HepG2 (cell line): ENCODE results near the gene TM4SF4. TPM values are rescaled to one million over a fixed set of nuclear protein-coding genes. Genes with fewer than 3 reads are reported as not detected.

ENCODE experiments used
- ATAC-seq: fragments of 200-7000 bp; cut with Tn5 transposase; 3 replicates; pipeline ENCODE4 v1.9.1; 2020; ENCODE audit warnings: mild to moderate bottlenecking, moderate library complexity
- BruUV-seq: library from RNA; stranded (reverse); fragments of 400-500 nt; replicated peaks from 2 replicates; lab custom pipeline; 2021; lab: Mats Ljungman, UMichigan
- CTCF ChIA-PET: fragments of 300-600 bp; formaldehyde crosslinking; extraction: SDS; loops from one replicate; lab custom pipeline; 2021; ENCODE audit warnings: low total read pairs, inconsistent platforms, low intra/inter-chr PET ratio; lab: Yijun Ruan, JAX
- POLR2A ChIA-PET: fragments of 350-600 bp; sonication (Branson Sonifier 250); formaldehyde crosslinking; loops from one replicate; lab custom pipeline; 2020; ENCODE audit warnings: antibody characterized with exemption, inconsistent platforms; lab: Yijun Ruan, JAX
- DNase-seq: peaks from one replicate; pipeline ENCODE4 v3.0.0-alpha.2; 2015; ENCODE audit warnings: low spot score
- FAIRE-seq: peaks from 3 replicates; lab custom pipeline; 2011; peaks lifted over from hg19 to GRCh38; lab: Jason Lieb, UNC
- H2AFZ ChIP-seq: one replicate; pipeline ENCODE4 v1.6.1; 2011; ENCODE audit warnings: low read length, inconsistent platforms
- H3K27ac ChIP-seq: fragments of 300-600 bp; 3 replicates; pipeline ENCODE4 v1.8.0; 2011; ENCODE audit warnings: mixed run types, mild to moderate bottlenecking, mixed read lengths, low read length, inconsistent platforms; ENCODE audit not compliant: insufficient read depth; ENCODE audit errors: extremely low read length
- H3K27me3 ChIP-seq, 2 experiments: fragments of 200-600 bp in 1 of 2; 2 replicates in 1 of 2; 3 replicates in 1 of 2; pipeline versions ENCODE4 v1.6.0 to v1.8.0; 2011; ENCODE audit warnings: low read length in 2 of 2, mild to moderate bottlenecking in 2 of 2, moderate library complexity in 2 of 2, inconsistent platforms in 1 of 2; ENCODE audit not compliant: insufficient read depth in 2 of 2, control insufficient read depth in 1 of 2
- H3K36me3 ChIP-seq, 2 experiments: fragments of 200-600 bp in 1 of 2; replicated peaks in 1 of 2; 2 replicates in 1 of 2; 3 replicates in 1 of 2; pipeline versions ENCODE4 v1.5.1 to v1.8.0; 2011; ENCODE audit warnings: low read length in 2 of 2, inconsistent platforms in 1 of 2; ENCODE audit not compliant: insufficient read depth in 2 of 2, control insufficient read depth in 1 of 2
- H3K4me1 ChIP-seq: 2 replicates; pipeline ENCODE4 v1.5.1; 2012; ENCODE audit warnings: low read length, inconsistent platforms; ENCODE audit not compliant: insufficient read depth
- H3K4me2 ChIP-seq: 2 replicates; pipeline ENCODE4 v1.6.0; 2011; ENCODE audit warnings: low read depth, low read length, inconsistent platforms
- H3K4me3 ChIP-seq, 3 experiments: fragments of 200-600 bp in 1 of 3; sonication (generic), shearing (Covaris generic) in 1 of 3; replicated peaks in 1 of 3; 2 replicates each; pipeline ENCODE4 v1.5.1; 2011 to 2016; ENCODE audit warnings: low read length in 3 of 3, inconsistent platforms in 2 of 3, low read depth in 2 of 3, mild to moderate bottlenecking in 2 of 3, control low read depth in 1 of 3, mixed read lengths in 1 of 3; ENCODE audit not compliant: insufficient read depth in 1 of 3
- H3K79me2 ChIP-seq: one replicate; pipeline ENCODE4 v1.6.1; 2011; ENCODE audit warnings: low read length, inconsistent platforms; ENCODE audit not compliant: insufficient read depth
- H3K9ac ChIP-seq: 2 replicates; pipeline ENCODE4 v1.6.0; 2011; ENCODE audit warnings: mild to moderate bottlenecking, low read depth, low read length, inconsistent platforms; ENCODE audit not compliant: insufficient read depth
- H3K9me3 ChIP-seq: 2 replicates; pipeline ENCODE4 v1.5.1; 2012; ENCODE audit warnings: mild to moderate bottlenecking, low read length
- H4K20me1 ChIP-seq: 2 replicates; pipeline ENCODE4 v1.6.0; 2011; ENCODE audit warnings: inconsistent platforms, mild to moderate bottlenecking, low read length, moderate library complexity; ENCODE audit not compliant: insufficient read depth
- ARNT ChIP-seq: fragments of 450-650 bp; IDR thresholded peaks from 2 replicates; pipeline ENCODE4 v1.6.1; 2017
- NR3C1 ChIP-seq: sonication (generic); formaldehyde crosslinking; IDR thresholded peaks from 2 replicates; pipeline ENCODE4 v1.4.0; 2020; ENCODE audit warnings: missing genetic modification reagents
- SIX4 ChIP-seq: sonication (generic); formaldehyde crosslinking; IDR thresholded peaks from 2 replicates; pipeline ENCODE4 v1.4.0; 2020; ENCODE audit warnings: missing genetic modification reagents
- STAT6 ChIP-seq: sonication (generic); formaldehyde crosslinking; IDR thresholded peaks from 2 replicates; pipeline ENCODE4 v1.4.0; 2020; ENCODE audit warnings: missing genetic modification reagents, mild to moderate bottlenecking, borderline replicate concordance
- TCF12 ChIP-seq, 2 experiments: fragments of 450-650 bp in 1 of 2; sonication (generic) in 1 of 2; formaldehyde crosslinking in 1 of 2; IDR thresholded peaks; 2 replicates each; pipeline versions ENCODE4 v1.6.1 to v1.8.0; 2017 to 2022; ENCODE audit warnings: antibody characterized with exemption in 1 of 2, mild to moderate bottlenecking in 1 of 2, missing genetic modification reagents in 1 of 2, moderate library complexity in 1 of 2
- TMF1 ChIP-seq: sonication (generic); formaldehyde crosslinking; IDR thresholded peaks from 2 replicates; pipeline ENCODE4 v1.8.1; 2022; ENCODE audit warnings: low read depth, missing genetic modification reagents
- ZNF20 ChIP-seq: sonication (generic); formaldehyde crosslinking; IDR thresholded peaks from 2 replicates; pipeline ENCODE4 v1.4.0; 2020; ENCODE audit warnings: mild to moderate bottlenecking, moderate library complexity, missing genetic modification reagents
- ZNF710 ChIP-seq: sonication (generic); formaldehyde crosslinking; IDR thresholded peaks from 2 replicates; pipeline ENCODE4 v1.5.0; 2020; ENCODE audit warnings: mild to moderate bottlenecking, missing genetic modification reagents, borderline replicate concordance
- whole genome bisulfite sequencing: methylation state at CpG from one replicate; pipeline ENCODE4 v1.1.6; 2017; ENCODE audit warnings: low lambda C conversion rate; 5-methylcytosine and 5-hydroxymethylcytosine counted together
- in situ Hi-C: cut with HindIII; loops from 2 replicates; pipeline ENCODE4 v1.10.0; 2017; ENCODE audit warnings: low pct_unique_long_range_greater_than_20kb; ENCODE audit not compliant: extremely low pct_ligation_motif_present
- intact Hi-C: fragments of 100-400 bp; cut with micrococcal nuclease; formaldehyde crosslinking; loops from one replicate; pipeline ENCODE4 v1.10.0; 2022; ENCODE audit not compliant: unreplicated experiment
- polyA plus RNA-seq, 8 experiments: library from polyadenylated mRNA; depleted of rRNA in 3 of 8; stranded (reverse) in 7 of 8; unstranded in 1 of 8; fragments of >200 nt; fragmentation: Illumina TruSeq in 4 of 8; extraction: Trizol in 4 of 8; gene quantifications; 2 replicates each; pipeline versions ENCODE4 v1.2.1 to v1.2.3, GENCODE V29; 2011 to 2016; ENCODE audit warnings: low read depth in 4 of 8, missing spikeins in 1 of 8, mixed read lengths in 1 of 8; ENCODE audit not compliant: insufficient read depth in 1 of 8
- total RNA-seq, 5 experiments: library from RNA; depleted of rRNA; stranded (reverse); fragments of >200 nt; fragmentation: Illumina TruSeq; extraction: Trizol; gene quantifications; 2 replicates each; pipeline ENCODE4 v1.2.3, GENCODE V29; 2016; ENCODE audit warnings: low read depth in 1 of 5
- TF ChIP-seq, protein P1 (sequence below): fragments of 450-650 bp; IDR thresholded peaks from 2 replicates; pipeline ENCODE4 v1.6.1; 2017
- TF ChIP-seq, protein P2 (sequence below): sonication (generic); formaldehyde crosslinking; IDR thresholded peaks from 2 replicates; pipeline ENCODE4 v1.5.1; 2020; ENCODE audit warnings: missing genetic modification reagents, mild to moderate bottlenecking, borderline replicate concordance

Gene TM4SF4
- total and polyA plus RNA-seq, 2 of the 13 experiments (the other 11 are each of a cell fraction or from before 2014, with no cell fraction given), result 0.63 to 0.95 TPM

- no peaks in the 10 kb centered on the region for H3K9me3 ChIP-seq
- H3K27ac ChIP-seq, result no peak overlapping the region
- WGBS, result 77% methylated on average over 3 of the region's 3 CpGs
- TF ChIP-seq TCF12 (IDR thresholded peaks at IDR 0.05) (no peak), TCF12 (CRISPR knock-in tag; IDR thresholded peaks at IDR 0.05) (no peak), TMF1 (no peak)
- TF ChIP-seq, protein P1, sequence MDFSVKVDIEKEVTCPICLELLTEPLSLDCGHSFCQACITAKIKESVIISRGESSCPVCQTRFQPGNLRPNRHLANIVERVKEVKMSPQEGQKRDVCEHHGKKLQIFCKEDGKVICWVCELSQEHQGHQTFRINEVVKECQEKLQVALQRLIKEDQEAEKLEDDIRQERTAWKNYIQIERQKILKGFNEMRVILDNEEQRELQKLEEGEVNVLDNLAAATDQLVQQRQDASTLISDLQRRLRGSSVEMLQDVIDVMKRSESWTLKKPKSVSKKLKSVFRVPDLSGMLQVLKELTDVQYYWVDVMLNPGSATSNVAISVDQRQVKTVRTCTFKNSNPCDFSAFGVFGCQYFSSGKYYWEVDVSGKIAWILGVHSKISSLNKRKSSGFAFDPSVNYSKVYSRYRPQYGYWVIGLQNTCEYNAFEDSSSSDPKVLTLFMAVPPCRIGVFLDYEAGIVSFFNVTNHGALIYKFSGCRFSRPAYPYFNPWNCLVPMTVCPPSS, result no peak
- H3K79me2 ChIP-seq, result no peaks in the 10 kb centered on the region
- ChIA-PET CTCF (no interaction called here), POLR2A (no interaction called here)
- H3K36me3 ChIP-seq, result no peaks in the 10 kb centered on the region
- no peaks in the 10 kb centered on the region for H4K20me1 ChIP-seq
- BruUV-seq, result no TSS peak
- FAIRE-seq (no peak), ATAC-seq (no peak), DNase-seq (no peak)
- in situ Hi-C loops, result no loop called here
- H3K4me3 ChIP-seq, result no peak overlapping the region
- intact Hi-C loops, result no loop called here
- peaks cover 23% of the 10 kb centered on the region for H3K4me1 ChIP-seq
- no peaks in the 10 kb centered on the region for H3K27me3 ChIP-seq
- no peak overlapping the region for H2AFZ ChIP-seq
- H3K4me2 ChIP-seq, result no peak overlapping the region
- H3K9ac ChIP-seq, result no peak overlapping the region
Observed at GRCh38 chr3:149462051-149462450, 12.4 kb upstream of the TM4SF4 start.

- H3K79me2 ChIP-seq, result no peaks in the 10 kb centered on the region
- H3K9ac ChIP-seq, result no peak overlapping the region
- no peak overlapping the region for H2AFZ ChIP-seq
- no peaks in the 10 kb centered on the region for H3K36me3 ChIP-seq
- H3K27me3 ChIP-seq, result no peaks in the 10 kb centered on the region
- ChIA-PET CTCF (no interaction called here), POLR2A (no interaction called here)
- FAIRE-seq (no peak), DNase-seq (no peak), ATAC-seq (no peak)
- H3K4me3 ChIP-seq, result no peak overlapping the region
- H4K20me1 ChIP-seq, result no peaks in the 10 kb centered on the region
- H3K4me1 ChIP-seq, result peaks cover 23% of the 10 kb centered on the region
- no peak overlapping the region for H3K4me2 ChIP-seq
- 92% methylated on average over 2 of the region's 2 CpGs for WGBS
- no peaks in the 10 kb centered on the region for H3K9me3 ChIP-seq
- H3K27ac ChIP-seq, result no peak overlapping the region
- intact Hi-C loops, result no loop called here
- no TSS peak for BruUV-seq
- in situ Hi-C loops, result no loop called here
- TF ChIP-seq ZNF710 (CRISPR knock-in tag) (no peak), NR3C1 (no peak), STAT6 (no peak), ZNF20 (no peak), ARNT (no peak), SIX4 (CRISPR knock-in tag) (no peak)
- TF ChIP-seq, protein P2, sequence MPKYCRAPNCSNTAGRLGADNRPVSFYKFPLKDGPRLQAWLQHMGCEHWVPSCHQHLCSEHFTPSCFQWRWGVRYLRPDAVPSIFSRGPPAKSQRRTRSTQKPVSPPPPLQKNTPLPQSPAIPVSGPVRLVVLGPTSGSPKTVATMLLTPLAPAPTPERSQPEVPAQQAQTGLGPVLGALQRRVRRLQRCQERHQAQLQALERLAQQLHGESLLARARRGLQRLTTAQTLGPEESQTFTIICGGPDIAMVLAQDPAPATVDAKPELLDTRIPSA, result no peak
Observed at GRCh38 chr3:149462581-149463011, 11.9 kb upstream of the TM4SF4 start.
